ENCODE measurements around the gene CIRBP. TPM values are rescaled to one million over a fixed set of nuclear protein-coding genes. Genes with fewer than 3 reads are reported as not detected.
A peak's percentile ranks its signal among the peaks of the same experiment; 100 is the strongest.

CIRBP gene
- total and polyA plus RNA-seq, 2 of the 13 experiments (the other 11 are each of a cell fraction or from before 2014, with no cell fraction given) = 133 to 140 TPM

DNA sequence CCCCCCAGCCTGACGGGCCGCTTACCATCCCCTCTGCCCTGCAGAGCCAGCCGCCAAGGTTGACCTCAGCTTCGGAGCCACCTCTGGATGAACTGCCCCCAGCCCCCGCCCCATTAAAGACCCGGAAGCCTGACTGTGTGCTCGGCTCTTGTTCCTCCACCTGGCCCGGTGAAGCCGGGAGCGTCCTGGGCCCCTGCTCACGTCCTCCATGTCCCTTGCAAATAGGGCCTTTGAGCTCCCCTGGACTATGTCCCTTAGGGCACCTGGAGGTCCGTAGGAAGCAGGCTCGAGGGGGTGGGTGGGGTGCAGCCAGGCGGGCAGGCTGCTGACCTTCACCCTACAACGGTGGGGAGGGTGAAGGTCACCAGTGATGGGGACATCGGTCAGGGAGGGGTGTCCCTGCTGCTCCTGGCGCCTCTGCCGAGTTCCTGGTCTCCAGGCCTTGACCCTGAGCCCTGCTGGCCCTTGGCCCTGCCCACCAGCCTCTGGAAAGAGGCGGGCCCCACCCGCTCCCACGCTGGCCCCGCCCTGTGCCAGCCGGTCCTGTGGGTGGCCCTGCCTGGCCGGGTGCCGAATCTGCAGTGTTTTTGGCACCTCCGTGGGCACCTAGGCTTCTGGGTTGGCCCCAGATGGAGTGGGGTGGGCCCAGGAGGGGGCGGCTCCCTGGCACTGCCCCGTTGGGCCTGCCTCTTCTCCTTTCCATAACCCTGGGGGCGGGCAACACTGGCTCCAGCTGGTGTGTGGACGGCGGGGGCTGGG, 24.3 kb upstream of the CIRBP start (continued):
- TF ChIP-seq, protein P1, sequence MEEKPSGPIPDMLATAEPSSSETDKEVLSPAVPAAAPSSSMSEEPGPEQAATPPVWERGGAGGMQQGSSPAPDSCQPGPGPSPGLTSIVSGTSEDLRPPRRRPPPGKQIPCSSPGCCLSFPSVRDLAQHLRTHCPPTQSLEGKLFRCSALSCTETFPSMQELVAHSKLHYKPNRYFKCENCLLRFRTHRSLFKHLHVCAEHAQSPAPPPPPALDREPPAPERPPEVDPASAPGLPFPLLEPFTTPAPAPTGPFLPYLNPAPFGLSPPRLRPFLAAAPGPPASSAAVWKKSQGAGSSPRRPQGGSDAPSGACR (CRISPR knock-in tag; IDR thresholded peaks at IDR 0.05) = peak; percentile 96
- TF ChIP-seq, protein P2, sequence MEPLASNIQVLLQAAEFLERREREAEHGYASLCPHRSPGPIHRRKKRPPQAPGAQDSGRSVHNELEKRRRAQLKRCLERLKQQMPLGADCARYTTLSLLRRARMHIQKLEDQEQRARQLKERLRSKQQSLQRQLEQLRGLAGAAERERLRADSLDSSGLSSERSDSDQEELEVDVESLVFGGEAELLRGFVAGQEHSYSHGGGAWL (CRISPR knock-in tag; IDR thresholded peaks at IDR 0.05) = peak; percentile 17; the same call in 1 of the 2 replicates
- TF ChIP-seq, protein P3, sequence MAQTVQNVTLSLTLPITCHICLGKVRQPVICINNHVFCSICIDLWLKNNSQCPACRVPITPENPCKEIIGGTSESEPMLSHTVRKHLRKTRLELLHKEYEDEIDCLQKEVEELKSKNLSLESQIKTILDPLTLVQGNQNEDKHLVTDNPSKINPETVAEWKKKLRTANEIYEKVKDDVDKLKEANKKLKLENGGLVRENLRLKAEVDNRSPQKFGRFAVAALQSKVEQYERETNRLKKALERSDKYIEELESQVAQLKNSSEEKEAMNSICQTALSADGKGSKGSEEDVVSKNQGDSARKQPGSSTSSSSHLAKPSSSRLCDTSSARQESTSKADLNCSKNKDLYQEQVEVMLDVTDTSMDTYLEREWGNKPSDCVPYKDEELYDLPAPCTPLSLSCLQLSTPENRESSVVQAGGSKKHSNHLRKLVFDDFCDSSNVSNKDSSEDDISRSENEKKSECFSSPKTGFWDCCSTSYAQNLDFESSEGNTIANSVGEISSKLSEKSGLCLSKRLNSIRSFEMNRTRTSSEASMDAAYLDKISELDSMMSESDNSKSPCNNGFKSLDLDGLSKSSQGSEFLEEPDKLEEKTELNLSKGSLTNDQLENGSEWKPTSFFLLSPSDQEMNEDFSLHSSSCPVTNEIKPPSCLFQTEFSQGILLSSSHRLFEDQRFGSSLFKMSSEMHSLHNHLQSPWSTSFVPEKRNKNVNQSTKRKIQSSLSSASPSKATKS (CRISPR knock-in tag; IDR thresholded peaks at IDR 0.05) = no peak
- peak; percentile 77; the same call in 1 of the 2 replicates for TF ChIP-seq MIXL1 (CRISPR knock-in tag; IDR thresholded peaks at IDR 0.05)
- TF ChIP-seq SETDB1 (CRISPR knock-in tag; IDR thresholded peaks at IDR 0.05; ENCODE audit: borderline replicate concordance) = no peak
- TF ChIP-seq WIZ (CRISPR knock-in tag; IDR thresholded peaks at IDR 0.05) = no peak; the same call in 1 of the 2 replicates
- 0 out of 2 replicates have a peak, but pooled peaks have one; percentile 27 for TF ChIP-seq HHEX (CRISPR knock-in tag; IDR thresholded peaks at IDR 0.05)
- peak; percentile 66; the same call in 1 of the 2 replicates for TF ChIP-seq SIX4 (CRISPR knock-in tag; IDR thresholded peaks at IDR 0.05)
- TF ChIP-seq ZEB1 (IDR thresholded peaks at IDR 0.05; ENCODE audit: insufficient replicate concordance, low read depth) = no peak
- TF ChIP-seq, protein P4, sequence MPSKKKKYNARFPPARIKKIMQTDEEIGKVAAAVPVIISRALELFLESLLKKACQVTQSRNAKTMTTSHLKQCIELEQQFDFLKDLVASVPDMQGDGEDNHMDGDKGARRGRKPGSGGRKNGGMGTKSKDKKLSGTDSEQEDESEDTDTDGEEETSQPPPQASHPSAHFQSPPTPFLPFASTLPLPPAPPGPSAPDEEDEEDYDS (CRISPR knock-in tag; IDR thresholded peaks at IDR 0.05) = peak; percentile 73; the same call in 1 of the 2 replicates
- peak; percentile 71; the same call in 1 of the 2 replicates for TF ChIP-seq NAIF1 (CRISPR knock-in tag; IDR thresholded peaks at IDR 0.05; ENCODE audit: borderline replicate concordance)
- no peak for TF ChIP-seq THYN1 (CRISPR knock-in tag; IDR thresholded peaks at IDR 0.05; ENCODE audit: borderline replicate concordance, low read depth)
- peak; percentile 46; the same call in 1 of the 2 replicates for TF ChIP-seq FOXO1 (CRISPR knock-in tag; IDR thresholded peaks at IDR 0.05)
- 0 out of 2 replicates have a peak, but pooled peaks have one; percentile 10 for TF ChIP-seq ZNF775 (CRISPR knock-in tag; IDR thresholded peaks at IDR 0.05; ENCODE audit: borderline replicate concordance)
- TF ChIP-seq, protein P5, sequence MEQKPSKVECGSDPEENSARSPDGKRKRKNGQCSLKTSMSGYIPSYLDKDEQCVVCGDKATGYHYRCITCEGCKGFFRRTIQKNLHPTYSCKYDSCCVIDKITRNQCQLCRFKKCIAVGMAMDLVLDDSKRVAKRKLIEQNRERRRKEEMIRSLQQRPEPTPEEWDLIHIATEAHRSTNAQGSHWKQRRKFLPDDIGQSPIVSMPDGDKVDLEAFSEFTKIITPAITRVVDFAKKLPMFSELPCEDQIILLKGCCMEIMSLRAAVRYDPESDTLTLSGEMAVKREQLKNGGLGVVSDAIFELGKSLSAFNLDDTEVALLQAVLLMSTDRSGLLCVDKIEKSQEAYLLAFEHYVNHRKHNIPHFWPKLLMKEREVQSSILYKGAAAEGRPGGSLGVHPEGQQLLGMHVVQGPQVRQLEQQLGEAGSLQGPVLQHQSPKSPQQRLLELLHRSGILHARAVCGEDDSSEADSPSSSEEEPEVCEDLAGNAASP (CRISPR knock-in tag; IDR thresholded peaks at IDR 0.05; ENCODE audit: borderline replicate concordance) = peak; percentile 97
- no peak for TF ChIP-seq PCBP2 (optimal IDR thresholded peaks at IDR 0.05; ENCODE audit: low read depth, low read length, poor library complexity, severe bottlenecking)
- TF ChIP-seq, protein P6, sequence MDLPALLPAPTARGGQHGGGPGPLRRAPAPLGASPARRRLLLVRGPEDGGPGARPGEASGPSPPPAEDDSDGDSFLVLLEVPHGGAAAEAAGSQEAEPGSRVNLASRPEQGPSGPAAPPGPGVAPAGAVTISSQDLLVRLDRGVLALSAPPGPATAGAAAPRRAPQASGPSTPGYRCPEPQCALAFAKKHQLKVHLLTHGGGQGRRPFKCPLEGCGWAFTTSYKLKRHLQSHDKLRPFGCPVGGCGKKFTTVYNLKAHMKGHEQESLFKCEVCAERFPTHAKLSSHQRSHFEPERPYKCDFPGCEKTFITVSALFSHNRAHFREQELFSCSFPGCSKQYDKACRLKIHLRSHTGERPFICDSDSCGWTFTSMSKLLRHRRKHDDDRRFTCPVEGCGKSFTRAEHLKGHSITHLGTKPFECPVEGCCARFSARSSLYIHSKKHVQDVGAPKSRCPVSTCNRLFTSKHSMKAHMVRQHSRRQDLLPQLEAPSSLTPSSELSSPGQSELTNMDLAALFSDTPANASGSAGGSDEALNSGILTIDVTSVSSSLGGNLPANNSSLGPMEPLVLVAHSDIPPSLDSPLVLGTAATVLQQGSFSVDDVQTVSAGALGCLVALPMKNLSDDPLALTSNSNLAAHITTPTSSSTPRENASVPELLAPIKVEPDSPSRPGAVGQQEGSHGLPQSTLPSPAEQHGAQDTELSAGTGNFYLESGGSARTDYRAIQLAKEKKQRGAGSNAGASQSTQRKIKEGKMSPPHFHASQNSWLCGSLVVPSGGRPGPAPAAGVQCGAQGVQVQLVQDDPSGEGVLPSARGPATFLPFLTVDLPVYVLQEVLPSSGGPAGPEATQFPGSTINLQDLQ (CRISPR knock-in tag; IDR thresholded peaks at IDR 0.05) = no peak
- 0 out of 2 replicates have a peak, but pooled peaks have one; percentile 26 for TF ChIP-seq ZNF879 (CRISPR knock-in tag; IDR thresholded peaks at IDR 0.05)
- TF ChIP-seq, protein P7, sequence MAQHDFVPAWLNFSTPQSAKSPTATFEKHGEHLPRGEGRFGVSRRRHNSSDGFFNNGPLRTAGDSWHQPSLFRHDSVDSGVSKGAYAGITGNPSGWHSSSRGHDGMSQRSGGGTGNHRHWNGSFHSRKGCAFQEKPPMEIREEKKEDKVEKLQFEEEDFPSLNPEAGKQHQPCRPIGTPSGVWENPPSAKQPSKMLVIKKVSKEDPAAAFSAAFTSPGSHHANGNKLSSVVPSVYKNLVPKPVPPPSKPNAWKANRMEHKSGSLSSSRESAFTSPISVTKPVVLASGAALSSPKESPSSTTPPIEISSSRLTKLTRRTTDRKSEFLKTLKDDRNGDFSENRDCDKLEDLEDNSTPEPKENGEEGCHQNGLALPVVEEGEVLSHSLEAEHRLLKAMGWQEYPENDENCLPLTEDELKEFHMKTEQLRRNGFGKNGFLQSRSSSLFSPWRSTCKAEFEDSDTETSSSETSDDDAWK (CRISPR knock-in tag; IDR thresholded peaks at IDR 0.05) = no peak

Data from HepG2 (cell line).